D341Med (cell line): ENCODE data around the gene KLK14.

ENCODE experiments used
- DNase-seq: peaks from one replicate; pipeline ENCODE4 v3.0.0; 2012; ENCODE audit warnings: low spot score

KLK14 gene

GRCh38 chr19:51082611-51083010 is at the start of gene KLK14:
Gene KLK14 (minus strand): TSS chr19:51082887. CDS start chr19:51082614, 273 bp downstream.
- no peak for DNase-seq

- no peak for DNase-seq
Observed at GRCh38 chr19:51131780-51132680, 49.3 kb upstream of the KLK14 start.

- no peak for DNase-seq
Observed at GRCh38 chr19:51129716-51130115, 47.0 kb upstream of the KLK14 start.

GRCh38 chr19:51128227-51128626 is 45.5 kb upstream of the KLK14 start:
- DNase-seq: no peak

GRCh38 chr19:51127755-51128154 is 45.1 kb upstream of the KLK14 start:
- DNase-seq: no peak

GRCh38 chr19:51127032-51127431 is 44.3 kb upstream of the KLK14 start:
- DNase-seq: no peak

GRCh38 chr19:51125421-51126075 is 42.9 kb upstream of the KLK14 start:
- no peak for DNase-seq

- DNase-seq: no peak
Observed at GRCh38 chr19:51124729-51125128, 42.0 kb upstream of the KLK14 start, which contains the start of gene SIGLEC9. Gene SIGLEC9 (plus strand): TSS chr19:51124906. CDS start chr19:51124975, 69 bp downstream.

- DNase-seq: no peak
Observed at GRCh38 chr19:51124216-51124615, 41.5 kb upstream of the KLK14 start.

GRCh38 chr19:51123802-51124201 is 41.1 kb upstream of the KLK14 start:
- DNase-seq: no peak

GRCh38 chr19:51123381-51123800 is 40.7 kb upstream of the KLK14 start:
- DNase-seq: no peak

GRCh38 chr19:51122112-51122981 is 39.7 kb upstream of the KLK14 start:
- DNase-seq: no peak

- no peak for DNase-seq
Observed at GRCh38 chr19:51121257-51121656, 38.6 kb upstream of the KLK14 start.

- no peak for DNase-seq
Observed at GRCh38 chr19:51120160-51120559, 37.5 kb upstream of the KLK14 start.

GRCh38 chr19:51119611-51120010 is 36.9 kb upstream of the KLK14 start:
- no peak for DNase-seq

- no peak for DNase-seq
Observed at GRCh38 chr19:51119101-51119500, 36.4 kb upstream of the KLK14 start.

- no peak for DNase-seq
Observed at GRCh38 chr19:51116736-51117286, 34.1 kb upstream of the KLK14 start.

GRCh38 chr19:51114087-51114729 is 31.5 kb upstream of the KLK14 start:
- DNase-seq: no peak

GRCh38 chr19:51111606-51112005 is 28.9 kb upstream of the KLK14 start:
- no peak for DNase-seq

GRCh38 chr19:51110666-51110971 is 27.9 kb upstream of the KLK14 start:
- DNase-seq: no peak

- no peak for DNase-seq
Observed at GRCh38 chr19:51108805-51109146, 26.1 kb upstream of the KLK14 start.
